ENCODE data around the gene PPM1E. TPM values are rescaled to one million over a fixed set of nuclear protein-coding genes. Genes with fewer than 3 reads are reported as not detected.

Gene PPM1E
- total RNA-seq, 6 experiments from 2014 or later: 0.61 to 1.3 (median 0.97) TPM

- intact Hi-C loops (cut with DNase I): no loop called here
- H3K27me3 ChIP-seq: no peaks in the 10 kb centered on the region
- DNase-seq (peak; percentile 62 to 85 (median 75)), ATAC-seq (peak; percentile 80 to 93 (median 88))
- H3K36me3 ChIP-seq: no peaks in the 10 kb centered on the region
- TF ChIP-seq POLR2A (IDR thresholded peaks at IDR 0.05) (peak; percentile 48), CTCF (IDR thresholded peaks at IDR 0.05) (no peak)
- H3K9me3 ChIP-seq: no peaks in the 10 kb centered on the region
- peak overlapping the region; percentile 58 to 98 (median 94) for H3K27ac ChIP-seq
- WGBS (ENCODE audit: insufficient coverage, low coverage, low lambda C conversion rate, missing lambda C conversion rate): 0% methylated on average over 1 of the region's 4 CpGs
- H3K4me1 ChIP-seq: peaks cover 0 to 36% (median 9%) of the 10 kb centered on the region in 4 donors
- H3K4me3 ChIP-seq: peak overlapping the region in 1 of 3 donors; percentile 5
These were observed 236.2 kb downstream of the PPM1E start for GRCh38 chr17:58991718-58992331.

DNA sequence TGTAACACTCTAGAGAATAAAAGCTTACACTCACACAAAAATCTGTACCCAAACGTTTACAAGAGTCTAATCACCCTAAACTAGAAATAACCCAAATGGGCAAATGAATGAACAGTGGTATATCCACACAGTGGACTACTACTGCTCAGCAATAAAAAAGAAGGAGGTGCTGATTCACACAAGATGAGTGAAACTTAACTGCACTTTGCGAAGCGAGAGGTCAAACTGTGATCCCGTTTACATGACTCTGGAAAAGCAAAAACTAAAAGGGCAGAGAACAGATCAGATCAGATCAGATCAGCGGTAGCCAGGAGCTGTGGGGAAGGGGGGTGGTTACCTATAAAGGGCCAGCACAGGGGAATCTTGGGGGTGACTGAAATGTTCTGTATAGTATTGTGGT lies 237.7 kb downstream of the PPM1E start:
- peak overlapping the region; percentile 24 to 98 (median 94) for H3K27ac ChIP-seq
- ATAC-seq: peak; percentile 47 to 80 (median 67)

DNA sequence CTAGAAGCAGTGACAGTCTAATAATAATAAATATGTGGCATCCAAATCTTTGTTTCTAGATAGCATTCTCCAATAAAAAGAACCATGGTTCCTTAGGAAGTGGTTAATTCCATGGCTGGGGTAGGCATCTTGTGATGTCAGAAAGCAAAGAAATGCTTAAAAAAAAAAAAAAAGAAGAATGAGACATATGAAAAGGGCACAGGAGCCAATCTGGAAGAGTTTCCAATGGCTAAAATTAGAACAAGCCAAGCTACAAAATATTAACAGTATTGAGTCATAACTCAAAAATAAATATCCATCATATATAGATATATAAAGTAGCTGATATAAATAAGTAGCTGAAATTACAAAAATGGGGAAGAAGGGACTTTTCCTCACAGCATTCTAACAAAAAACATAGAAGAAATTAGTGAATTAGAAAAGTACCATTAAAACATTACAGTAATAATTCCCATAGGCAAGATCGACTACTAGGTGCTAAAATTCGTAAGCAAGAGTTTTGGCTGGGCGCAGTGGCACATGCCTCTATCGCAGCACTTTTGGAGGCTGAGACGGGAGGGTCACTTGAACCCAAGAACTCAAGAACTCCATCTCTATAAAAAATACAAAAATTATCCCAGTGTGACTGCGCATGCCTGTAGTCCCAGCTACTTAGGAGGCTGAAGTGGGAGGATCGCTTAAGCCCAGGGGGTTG lies 239.7 kb downstream of the PPM1E start:
- H3K36me3 ChIP-seq: no peaks in the 10 kb centered on the region
- TF ChIP-seq CTCF (IDR thresholded peaks at IDR 0.05) (no peak), POLR2A (IDR thresholded peaks at IDR 0.05) (no peak)
- peaks cover 0 to 56% (median 16%) of the 10 kb centered on the region in 4 donors for H3K4me1 ChIP-seq
- H3K27me3 ChIP-seq: no peaks in the 10 kb centered on the region
- H3K9me3 ChIP-seq: no peaks in the 10 kb centered on the region
- intact Hi-C loops (cut with DNase I): no loop called here
- no peak overlapping the region for H3K4me3 ChIP-seq
- H3K27ac ChIP-seq: peak overlapping the region in 1 of 3 donors; percentile 84
- WGBS (ENCODE audit: insufficient coverage, low coverage, low lambda C conversion rate, missing lambda C conversion rate): 97% methylated on average over 7 of the region's 7 CpGs
- ATAC-seq: no peak
- DNase-seq: no peak

More for the DNA sequence above, 237.7 kb downstream of the PPM1E start:
- no peak for TF ChIP-seq CTCF (IDR thresholded peaks at IDR 0.05)
- TF ChIP-seq POLR2A (IDR thresholded peaks at IDR 0.05): peak; percentile 16
- H3K4me1 ChIP-seq: peaks cover 0 to 49% (median 14%) of the 10 kb centered on the region in 4 donors
- H3K9me3 ChIP-seq: no peaks in the 10 kb centered on the region
- intact Hi-C loops (cut with DNase I): no loop called here
- DNase-seq: peak in 1 of 3 donors; percentile 65
- 10% methylated on average over 5 of the region's 5 CpGs for WGBS (ENCODE audit: insufficient coverage, low coverage, low lambda C conversion rate, missing lambda C conversion rate)
- H3K36me3 ChIP-seq: no peaks in the 10 kb centered on the region
- no peaks in the 10 kb centered on the region for H3K27me3 ChIP-seq
- H3K4me3 ChIP-seq: no peak overlapping the region

DNA sequence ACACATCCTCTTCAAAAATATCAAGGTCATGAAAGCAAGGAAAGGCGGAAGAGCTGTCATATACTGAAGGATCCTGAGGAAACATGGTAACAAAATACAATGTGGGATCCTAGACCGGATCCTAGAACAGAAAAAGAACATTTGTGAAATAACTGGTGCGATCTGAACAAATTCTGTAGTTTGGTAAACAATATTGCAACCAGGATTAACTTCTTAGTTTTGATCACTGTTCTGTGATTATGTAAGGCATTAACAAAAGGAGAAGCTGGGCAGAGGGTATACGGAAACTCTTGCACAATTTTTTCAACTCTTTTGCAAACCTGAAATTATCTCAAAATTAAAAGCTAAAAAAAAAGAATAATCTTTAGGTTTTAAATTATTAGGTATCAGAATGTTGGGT lies 241.3 kb downstream of the PPM1E start:
- no peak overlapping the region for H3K4me3 ChIP-seq
- intact Hi-C loops (cut with DNase I): no loop called here
- peak; percentile 25 to 71 (median 44) for ATAC-seq
- no peak for TF ChIP-seq POLR2A (IDR thresholded peaks at IDR 0.05)
- no peak for TF ChIP-seq CTCF (IDR thresholded peaks at IDR 0.05)
- 27% methylated on average over 4 of the region's 4 CpGs for WGBS (ENCODE audit: insufficient coverage, low coverage, low lambda C conversion rate, missing lambda C conversion rate)
- H3K9me3 ChIP-seq: no peaks in the 10 kb centered on the region
- H3K36me3 ChIP-seq: no peaks in the 10 kb centered on the region
- peaks cover 0 to 55% (median 18%) of the 10 kb centered on the region in 4 donors for H3K4me1 ChIP-seq
- no peaks in the 10 kb centered on the region for H3K27me3 ChIP-seq
- peak overlapping the region; percentile 65 to 85 (median 84) for H3K27ac ChIP-seq
- DNase-seq: no peak

All from right lobe of liver (tissue), 6 donors.